Endothelial cell of umbilical vein (primary cell): Measurements from ENCODE around the gene EPB41L1. TPM values are rescaled to one million over a fixed set of nuclear protein-coding genes. Genes with fewer than 3 reads are reported as not detected.

Experiments
- BruUV-seq: library from RNA; stranded (reverse); fragments of 400-500 nt; replicated peaks from 2 replicates; lab custom pipeline; 2021; lab: Mats Ljungman, UMichigan
- CTCF ChIA-PET: fragments of 300-600, 350-600 bp; sonication (Branson Sonifier 250); formaldehyde crosslinking; loops from one replicate; lab custom pipeline; 2021; ENCODE audit warnings: antibody characterized with exemption, inconsistent platforms; lab: Charles Lee
- POLR2A ChIA-PET: fragments of 300-600, 350-600 bp; sonication (Branson Sonifier 250); formaldehyde crosslinking; loops from one replicate; lab custom pipeline; 2021; ENCODE audit warnings: antibody characterized with exemption, inconsistent platforms; lab: Charles Lee
- DNase-seq: peaks from one replicate; pipeline ENCODE4 v3.0.0-alpha.2; 2011; ENCODE audit warnings: low read depth, low spot score
- FAIRE-seq: peaks from 2 replicates; lab custom pipeline; 2011; peaks lifted over from hg19 to GRCh38; lab: Jason Lieb, UNC
- H2AFZ ChIP-seq: 2 replicates; pipeline ENCODE4 v1.6.0; 2012; ENCODE audit warnings: low read depth, low read length, control low read depth, inconsistent platforms
- H3K27ac ChIP-seq: 2 replicates; pipeline ENCODE4 v1.5.1; 2011; ENCODE audit warnings: low read depth, mild to moderate bottlenecking, control low read depth, low read length, moderate library complexity; ENCODE audit not compliant: insufficient read depth
- H3K27me3 ChIP-seq, 2 experiments: 2 replicates each; pipeline versions ENCODE4 v1.6.0 to v1.6.1; 2011; ENCODE audit warnings: low read length in 2 of 2, mixed read lengths in 1 of 2; ENCODE audit not compliant: control insufficient read depth in 2 of 2, insufficient read depth in 2 of 2
- H3K36me3 ChIP-seq, 2 experiments: 2 replicates in 1 of 2; 3 replicates in 1 of 2; pipeline ENCODE4 v1.5.1; 2011; ENCODE audit warnings: low read length in 2 of 2, mild to moderate bottlenecking in 1 of 2, moderate library complexity in 1 of 2; ENCODE audit not compliant: control insufficient read depth in 2 of 2, insufficient read depth in 2 of 2; ENCODE audit errors: extremely low read depth in 1 of 2
- H3K4me1 ChIP-seq: 3 replicates; pipeline ENCODE4 v1.5.1; 2011; ENCODE audit warnings: mild to moderate bottlenecking, low read length; ENCODE audit not compliant: control insufficient read depth, insufficient read depth; ENCODE audit errors: extremely low read depth
- H3K4me2 ChIP-seq: 2 replicates; pipeline ENCODE4 v1.6.1; 2011; ENCODE audit warnings: low read length, control low read depth, mixed read lengths; ENCODE audit not compliant: insufficient read depth
- H3K4me3 ChIP-seq, 3 experiments: fragments of 200-600 bp in 1 of 3; sonication (generic), shearing (Covaris generic) in 1 of 3; replicated peaks in 1 of 3; 2 replicates each; pipeline ENCODE4 v1.5.1; 2011 to 2016; ENCODE audit warnings: control low read depth in 3 of 3, low read length in 3 of 3, mild to moderate bottlenecking in 2 of 3, inconsistent platforms in 1 of 3, low read depth in 1 of 3, moderate library complexity in 1 of 3; ENCODE audit not compliant: insufficient read depth in 1 of 3
- H3K79me2 ChIP-seq: 2 replicates; pipeline ENCODE4 v1.6.0; 2012; ENCODE audit warnings: low read length, inconsistent platforms; ENCODE audit not compliant: control insufficient read depth, insufficient read depth
- H3K9ac ChIP-seq: replicated peaks from 2 replicates; pipeline ENCODE3; 2011; ENCODE audit warnings: low read length, control low read depth; ENCODE audit not compliant: insufficient read depth; ENCODE audit errors: extremely low read depth
- H3K9me1 ChIP-seq: replicated peaks from 3 replicates; pipeline ENCODE4 v1.6.0; 2011; ENCODE audit warnings: mild to moderate bottlenecking, low read length; ENCODE audit not compliant: control insufficient read depth, insufficient read depth; ENCODE audit errors: extremely low read depth
- H3K9me3 ChIP-seq: replicated peaks from 2 replicates; pipeline ENCODE4 v1.5.1; 2012; ENCODE audit warnings: low read length, inconsistent platforms; ENCODE audit not compliant: control insufficient read depth, insufficient read depth
- H4K20me1 ChIP-seq: replicated peaks from 2 replicates; pipeline ENCODE3; 2011; ENCODE audit warnings: mild to moderate bottlenecking, low read length; ENCODE audit not compliant: control insufficient read depth, insufficient read depth; ENCODE audit errors: extremely low read depth
- EZH2 ChIP-seq: IDR thresholded peaks from 2 replicates; pipeline ENCODE4 v1.6.1; 2012; ENCODE audit warnings: borderline replicate concordance, low read depth, mild to moderate bottlenecking, moderate library complexity, low read length, inconsistent platforms; ENCODE audit not compliant: severe bottlenecking
- FOS ChIP-seq: IDR thresholded peaks from 2 replicates; pipeline ENCODE4 v1.6.1; 2011; ENCODE audit warnings: mild to moderate bottlenecking, low read length, moderate library complexity, borderline replicate concordance; ENCODE audit not compliant: insufficient read depth
- GATA2 ChIP-seq: IDR thresholded peaks from 2 replicates; pipeline ENCODE4 v1.7.0; 2011; ENCODE audit warnings: low read depth, mild to moderate bottlenecking, moderate library complexity, mixed read lengths, low read length; ENCODE audit not compliant: insufficient read length, insufficient read depth
- JUN ChIP-seq: IDR thresholded peaks from 2 replicates; pipeline ENCODE4 v1.6.1; 2011; ENCODE audit warnings: borderline replicate concordance, low read depth; ENCODE audit not compliant: insufficient read length, insufficient read depth
- MYC ChIP-seq: IDR thresholded peaks from one replicate; pipeline ENCODE4 v1.6.1; 2011; ENCODE audit warnings: mild to moderate bottlenecking, low read depth, low read length
- POLR2A ChIP-seq: IDR thresholded peaks from 2 replicates; pipeline ENCODE4 v1.6.1; 2012; ENCODE audit warnings: low read depth, mild to moderate bottlenecking, control low read depth, low read length
- POLR2AphosphoS5 ChIP-seq: IDR thresholded peaks from 2 replicates; pipeline ENCODE4 v1.6.1; 2012; ENCODE audit warnings: low read depth, mild to moderate bottlenecking, control low read depth, low read length, moderate library complexity; ENCODE audit not compliant: insufficient read depth
- dilution Hi-C: fragments of 300-500 bp; cut with MboI; formaldehyde crosslinking; loops from one replicate; pipeline ENCODE4 v1.15.0; 2019; ENCODE audit warnings: low sequenced_read_pairs; ENCODE audit not compliant: extremely low pct_ligation_motif_present
- intact Hi-C: fragments of 100-400 bp; cut with micrococcal nuclease; formaldehyde crosslinking; loops from one replicate; pipeline ENCODE4 v1.10.0; 2022
- polyA plus RNA-seq, 4 experiments: library from polyadenylated mRNA; depleted of rRNA in 3 of 4; stranded (reverse) in 3 of 4; unstranded in 1 of 4; fragments of >200 nt; gene quantifications; 2 replicates each; pipeline versions ENCODE4 v1.2.1 to v1.2.3, GENCODE V29; 2011 to 2012; ENCODE audit warnings: missing spikeins in 1 of 4
- total RNA-seq: library from RNA; stranded (reverse); gene quantifications from 2 replicates; pipeline ENCODE4 v1.2.3, GENCODE V29; 2021
- TF ChIP-seq, protein P1 (sequence below), 2 donors: IDR thresholded peaks; 1 replicate in 1 of 2; 2 replicates in 1 of 2; pipeline ENCODE4 v1.5.1; 2011; ENCODE audit warnings: low read length in 2 of 2, mild to moderate bottlenecking in 2 of 2, moderate library complexity in 2 of 2, control low read depth in 1 of 2, inconsistent platforms in 1 of 2, low read depth in 1 of 2; ENCODE audit not compliant: insufficient read depth in 1 of 2; ENCODE audit errors: extremely low read depth in 1 of 2
- TF ChIP-seq, protein P2 (sequence below): IDR thresholded peaks from 2 replicates; pipeline ENCODE4 v1.6.1; 2011; ENCODE audit not compliant: insufficient read depth, insufficient read length

The EPB41L1 gene
- total and polyA plus RNA-seq, 2 donors (not counting 3 experiments of a cell fraction or from before 2014, with no cell fraction given) = 6.1 to 12.2 TPM

DNA sequence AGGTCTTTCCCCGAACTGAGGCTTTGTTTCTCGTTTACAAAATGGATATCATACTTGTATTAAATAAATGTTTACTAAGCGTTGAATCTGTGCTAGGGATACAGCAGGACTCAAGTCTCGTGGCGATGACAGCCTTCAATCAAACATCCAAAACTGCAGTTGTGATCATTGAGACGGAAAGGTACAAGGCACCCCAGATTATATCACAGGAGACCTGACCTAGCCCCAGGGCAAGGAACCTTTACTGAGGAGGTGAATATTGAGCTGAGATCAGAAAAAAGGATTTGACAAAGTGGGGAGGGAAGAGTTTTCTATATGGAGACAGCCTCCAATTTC, 82.2 kb downstream of the EPB41L1 start:
- Histone ChIP-seq H3K4me1 (peaks cover 10% of the 10 kb centered on the region), H3K36me3 (peaks cover 0 to 11% of the 10 kb centered on the region in 2 experiments), H3K27ac (peak overlapping the region; percentile 63), H3K9ac (peak overlapping the region; percentile 85), H4K20me1 (no peaks in the 10 kb centered on the region), H3K9me1 (no peaks in the 10 kb centered on the region), H3K79me2 (peaks cover 43% of the 10 kb centered on the region), H3K4me2 (peak overlapping the region; percentile 87), H3K9me3 (no peaks in the 10 kb centered on the region), H3K27me3 (no peaks in the 10 kb centered on the region), H2AFZ (peak overlapping the region; percentile 97), H3K4me3 (peak overlapping the region; percentile 61 to 91 (median 84))
- no peak for DNase-seq
- intact Hi-C loops = no loop called here
- FAIRE-seq = peak; percentile 59
- CTCF ChIA-PET = interaction anchor here (0.9 to 2.1 kb wide), 6 partner anchors 10 to 244 kb away, joined by 3 to 13 read pairs (median 4); no protein-coding TSS in a partner anchor
- POLR2A ChIA-PET = no interaction called here
- BruUV-seq = TSS peak; percentile 73
- TF ChIP-seq POLR2A = no peak
- TF ChIP-seq, protein P1, sequence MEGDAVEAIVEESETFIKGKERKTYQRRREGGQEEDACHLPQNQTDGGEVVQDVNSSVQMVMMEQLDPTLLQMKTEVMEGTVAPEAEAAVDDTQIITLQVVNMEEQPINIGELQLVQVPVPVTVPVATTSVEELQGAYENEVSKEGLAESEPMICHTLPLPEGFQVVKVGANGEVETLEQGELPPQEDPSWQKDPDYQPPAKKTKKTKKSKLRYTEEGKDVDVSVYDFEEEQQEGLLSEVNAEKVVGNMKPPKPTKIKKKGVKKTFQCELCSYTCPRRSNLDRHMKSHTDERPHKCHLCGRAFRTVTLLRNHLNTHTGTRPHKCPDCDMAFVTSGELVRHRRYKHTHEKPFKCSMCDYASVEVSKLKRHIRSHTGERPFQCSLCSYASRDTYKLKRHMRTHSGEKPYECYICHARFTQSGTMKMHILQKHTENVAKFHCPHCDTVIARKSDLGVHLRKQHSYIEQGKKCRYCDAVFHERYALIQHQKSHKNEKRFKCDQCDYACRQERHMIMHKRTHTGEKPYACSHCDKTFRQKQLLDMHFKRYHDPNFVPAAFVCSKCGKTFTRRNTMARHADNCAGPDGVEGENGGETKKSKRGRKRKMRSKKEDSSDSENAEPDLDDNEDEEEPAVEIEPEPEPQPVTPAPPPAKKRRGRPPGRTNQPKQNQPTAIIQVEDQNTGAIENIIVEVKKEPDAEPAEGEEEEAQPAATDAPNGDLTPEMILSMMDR (IDR thresholded peaks at IDR 0.05; ENCODE audit: extremely low read depth in 1 of 2, insufficient read depth in 1 of 2, low read depth in 1 of 2, low read length in 2 of 2) = no peak
- TF ChIP-seq JUN = no peak
- TF ChIP-seq, protein P2, sequence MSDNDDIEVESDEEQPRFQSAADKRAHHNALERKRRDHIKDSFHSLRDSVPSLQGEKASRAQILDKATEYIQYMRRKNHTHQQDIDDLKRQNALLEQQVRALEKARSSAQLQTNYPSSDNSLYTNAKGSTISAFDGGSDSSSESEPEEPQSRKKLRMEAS = no peak
- TF ChIP-seq FOS = no peak
- no peak for TF ChIP-seq GATA2
- no peak for TF ChIP-seq EZH2
- no peak for TF ChIP-seq POLR2AphosphoS5
- no peak for TF ChIP-seq MYC
- dilution Hi-C loops = no loop called here
